Astrocyte (in vitro differentiated cells and primary cell): ENCODE data around the gene NIPBL. TPM values are rescaled to one million over a fixed set of nuclear protein-coding genes. Genes with fewer than 3 reads are reported as not detected.

Source experiments
- DNase-seq: peaks from one replicate; pipeline ENCODE4 v3.0.0-alpha.2; 2010; ENCODE audit warnings: low read depth
- FAIRE-seq: peaks from 2 replicates; lab custom pipeline; 2011; peaks lifted over from hg19 to GRCh38; lab: Jason Lieb, UNC
- H2AFZ ChIP-seq: 2 replicates; pipeline ENCODE4 v1.6.0; 2012; ENCODE audit warnings: low read depth, low read length, inconsistent platforms
- H3K27ac ChIP-seq: 2 replicates; pipeline ENCODE4 v1.5.1; 2011; ENCODE audit warnings: low read depth, low read length, inconsistent platforms
- H3K27me3 ChIP-seq: 2 replicates; pipeline ENCODE4 v1.6.0; 2011; ENCODE audit warnings: low read length, inconsistent platforms; ENCODE audit not compliant: insufficient read depth
- H3K36me3 ChIP-seq: 2 replicates; pipeline ENCODE4 v1.5.1; 2011; ENCODE audit warnings: low read length, inconsistent platforms; ENCODE audit not compliant: insufficient read depth
- H3K4me1 ChIP-seq: 2 replicates; pipeline ENCODE4 v1.5.1; 2011; ENCODE audit warnings: low read length, inconsistent platforms; ENCODE audit not compliant: insufficient read depth
- H3K4me2 ChIP-seq: 2 replicates; pipeline ENCODE4 v1.6.0; 2012; ENCODE audit warnings: low read length, inconsistent platforms
- H3K4me3 ChIP-seq: 2 replicates; pipeline ENCODE4 v1.5.1; 2011; ENCODE audit warnings: low read depth, mild to moderate bottlenecking, low read length, inconsistent platforms; ENCODE audit not compliant: insufficient read depth
- H3K79me2 ChIP-seq: 2 replicates; pipeline ENCODE4 v1.6.0; 2012; ENCODE audit warnings: mild to moderate bottlenecking, low read length, inconsistent platforms; ENCODE audit not compliant: insufficient read depth
- H3K9ac ChIP-seq: 2 replicates; pipeline ENCODE4 v1.6.0; 2012; ENCODE audit warnings: mild to moderate bottlenecking, low read length, inconsistent platforms
- H3K9me3 ChIP-seq: 2 replicates; pipeline ENCODE4 v1.5.1; 2012; ENCODE audit warnings: low read depth, mild to moderate bottlenecking, low read length, inconsistent platforms; ENCODE audit not compliant: insufficient read depth
- H4K20me1 ChIP-seq: 2 replicates; pipeline ENCODE4 v1.6.0; 2012; ENCODE audit warnings: low read length, inconsistent platforms; ENCODE audit not compliant: insufficient read depth
- H3K27ac Mint-ChIP-seq: one replicate; pipeline ENCODE4 v1.8.0; 2021; ENCODE audit warnings: mild to moderate bottlenecking, mixed read lengths; ENCODE audit not compliant: unreplicated experiment
- H3K27me3 Mint-ChIP-seq: one replicate; pipeline ENCODE4 v1.8.0; 2021; ENCODE audit warnings: low read depth, mixed read lengths; ENCODE audit not compliant: unreplicated experiment
- H3K36me3 Mint-ChIP-seq: one replicate; pipeline ENCODE4 v1.8.0; 2021; ENCODE audit warnings: low read depth, mixed read lengths; ENCODE audit not compliant: unreplicated experiment
- H3K4me1 Mint-ChIP-seq: one replicate; pipeline ENCODE4 v1.8.0; 2021; ENCODE audit warnings: low read depth, mixed read lengths; ENCODE audit not compliant: unreplicated experiment
- H3K4me3 Mint-ChIP-seq: one replicate; pipeline ENCODE4 v1.8.0; 2021; ENCODE audit warnings: mild to moderate bottlenecking, moderate library complexity, mixed read lengths; ENCODE audit not compliant: unreplicated experiment
- H3K9me3 Mint-ChIP-seq: one replicate; pipeline ENCODE4 v1.8.0; 2021; ENCODE audit warnings: mild to moderate bottlenecking, mixed read lengths; ENCODE audit not compliant: unreplicated experiment
- EZH2 ChIP-seq: IDR thresholded peaks from 2 replicates; pipeline ENCODE4 v1.6.1; 2012; ENCODE audit warnings: mild to moderate bottlenecking, low read length, inconsistent platforms; ENCODE audit not compliant: insufficient read depth
- total RNA-seq: library from RNA; stranded (reverse); gene quantifications from 2 replicates; pipeline ENCODE4 v1.2.1, GENCODE V29; 2021
- TF ChIP-seq, protein P1 (sequence below): IDR thresholded peaks from 2 replicates; pipeline ENCODE4 v1.5.1; 2011; ENCODE audit warnings: low read depth, mild to moderate bottlenecking, inconsistent platforms, low read length, moderate library complexity; ENCODE audit not compliant: insufficient read depth

The NIPBL gene
- total RNA-seq, 1 donor from 2014 or later = 45.3 TPM

DNA sequence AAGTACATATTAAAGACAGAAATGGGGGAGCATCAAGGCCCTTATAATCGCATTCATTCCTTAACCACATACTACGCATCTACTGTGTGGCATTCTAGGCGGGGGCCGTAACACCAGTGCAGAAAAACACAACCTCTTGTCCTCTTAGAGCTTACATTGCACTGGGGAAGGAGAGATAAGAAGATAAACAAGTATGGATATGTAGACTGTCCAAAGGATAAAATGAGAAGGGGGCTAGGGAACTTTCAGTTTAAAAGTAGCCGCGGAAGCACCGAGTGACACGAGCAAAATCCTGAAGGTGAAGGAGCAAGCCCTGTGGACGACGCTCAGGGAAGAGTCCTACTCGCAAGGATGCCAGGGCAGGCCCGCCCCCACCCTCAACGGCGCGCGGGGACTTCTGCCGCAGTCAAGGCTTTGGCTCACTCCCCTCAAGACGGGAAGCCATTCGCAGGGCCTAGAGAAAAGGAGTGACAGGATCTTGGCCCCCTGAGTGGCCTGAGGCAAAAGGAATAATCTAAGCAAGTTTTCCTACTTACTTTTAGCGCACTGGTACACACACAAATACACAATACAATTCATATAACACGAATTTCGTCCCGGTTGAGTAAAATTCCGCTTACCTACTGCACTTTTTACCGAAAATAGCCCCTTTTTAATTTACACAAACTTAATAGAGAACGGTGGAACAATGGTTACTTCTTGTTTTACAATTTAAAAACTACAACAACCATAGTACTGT lies 1.3 kb upstream of the NIPBL start:
- Histone ChIP-seq H3K4me1 (peaks cover 9% of the 10 kb centered on the region), H3K27ac (peak overlapping the region; percentile 92), H3K9ac (peak overlapping the region; percentile 98), H3K9me3 (no peaks in the 10 kb centered on the region), H3K4me2 (peak overlapping the region; percentile 94), H3K27me3 (no peaks in the 10 kb centered on the region), H4K20me1 (peaks cover 55% of the 10 kb centered on the region), H2AFZ (peak overlapping the region; percentile 44), H3K79me2 (peaks cover 88% of the 10 kb centered on the region), H3K4me3 (peak overlapping the region; percentile 99), H3K36me3 (no peaks in the 10 kb centered on the region)
- H3K9me3 Mint-ChIP-seq = no peaks in the 10 kb centered on the region
- H3K36me3 Mint-ChIP-seq = no peaks in the 10 kb centered on the region
- TF ChIP-seq EZH2 = no peak
- TF ChIP-seq, protein P1, sequence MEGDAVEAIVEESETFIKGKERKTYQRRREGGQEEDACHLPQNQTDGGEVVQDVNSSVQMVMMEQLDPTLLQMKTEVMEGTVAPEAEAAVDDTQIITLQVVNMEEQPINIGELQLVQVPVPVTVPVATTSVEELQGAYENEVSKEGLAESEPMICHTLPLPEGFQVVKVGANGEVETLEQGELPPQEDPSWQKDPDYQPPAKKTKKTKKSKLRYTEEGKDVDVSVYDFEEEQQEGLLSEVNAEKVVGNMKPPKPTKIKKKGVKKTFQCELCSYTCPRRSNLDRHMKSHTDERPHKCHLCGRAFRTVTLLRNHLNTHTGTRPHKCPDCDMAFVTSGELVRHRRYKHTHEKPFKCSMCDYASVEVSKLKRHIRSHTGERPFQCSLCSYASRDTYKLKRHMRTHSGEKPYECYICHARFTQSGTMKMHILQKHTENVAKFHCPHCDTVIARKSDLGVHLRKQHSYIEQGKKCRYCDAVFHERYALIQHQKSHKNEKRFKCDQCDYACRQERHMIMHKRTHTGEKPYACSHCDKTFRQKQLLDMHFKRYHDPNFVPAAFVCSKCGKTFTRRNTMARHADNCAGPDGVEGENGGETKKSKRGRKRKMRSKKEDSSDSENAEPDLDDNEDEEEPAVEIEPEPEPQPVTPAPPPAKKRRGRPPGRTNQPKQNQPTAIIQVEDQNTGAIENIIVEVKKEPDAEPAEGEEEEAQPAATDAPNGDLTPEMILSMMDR = no peak
- DNase-seq = peak; percentile 48
- peak overlapping the region; percentile 95 for H3K27ac Mint-ChIP-seq
- H3K4me1 Mint-ChIP-seq = peaks cover 6% of the 10 kb centered on the region
- H3K27me3 Mint-ChIP-seq = no peaks in the 10 kb centered on the region
- no peak for FAIRE-seq
- H3K4me3 Mint-ChIP-seq = peak overlapping the region; percentile 94

DNA sequence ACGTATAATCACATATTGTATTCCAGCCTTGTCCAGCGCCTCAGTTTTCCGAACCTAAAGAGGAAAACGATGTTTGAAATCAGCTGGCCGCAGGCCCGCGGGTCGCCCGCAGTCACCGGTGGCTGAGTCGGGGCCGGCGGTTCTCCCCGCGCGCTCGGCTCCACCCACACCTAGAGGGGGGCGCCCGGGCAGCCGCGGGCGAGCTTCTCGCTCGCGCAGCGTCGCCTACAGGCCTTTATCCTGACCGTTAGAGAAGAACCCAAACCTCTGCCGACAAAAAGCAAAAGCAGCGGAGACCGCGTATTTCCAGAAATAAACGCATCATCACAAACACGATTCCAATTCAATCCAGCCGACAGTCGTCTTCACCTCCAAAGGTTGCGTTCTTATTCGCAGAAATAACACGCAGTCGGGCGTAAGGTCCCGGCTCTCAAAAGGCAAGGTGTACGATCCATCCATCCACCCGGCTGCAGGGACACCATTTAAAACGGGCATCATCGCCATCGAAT lies 725 bp upstream of the NIPBL start:
- Histone ChIP-seq H3K27ac (peak overlapping the region; percentile 92), H3K79me2 (peaks cover 94% of the 10 kb centered on the region)
- no peak for FAIRE-seq

More for the DNA sequence above, 725 bp upstream of the NIPBL start:
- Histone ChIP-seq H4K20me1 (peaks cover 60% of the 10 kb centered on the region), H3K9me3 (no peaks in the 10 kb centered on the region), H3K4me3 (peak overlapping the region; percentile 99), H3K4me1 (peaks cover 9% of the 10 kb centered on the region), H3K36me3 (no peaks in the 10 kb centered on the region), H3K27me3 (no peaks in the 10 kb centered on the region), H3K9ac (peak overlapping the region; percentile 98), H2AFZ (peak overlapping the region; percentile 87), H3K4me2 (peak overlapping the region; percentile 94)
- Mint-ChIP-seq H3K9me3 (no peaks in the 10 kb centered on the region), H3K27me3 (no peaks in the 10 kb centered on the region), H3K4me1 (peaks cover 9% of the 10 kb centered on the region), H3K4me3 (peak overlapping the region; percentile 94), H3K27ac (peak overlapping the region; percentile 96), H3K36me3 (no peaks in the 10 kb centered on the region)
- DNase-seq = peak; percentile 60
- TF ChIP-seq, protein P1 = peak; percentile 28
- TF ChIP-seq EZH2 = no peak
